ENCODE results near the gene FGF22. TPM values are rescaled to one million over a fixed set of nuclear protein-coding genes. Genes with fewer than 3 reads are reported as not detected.
"Not testable (repeated sequence)": the region's sequence is repeated elsewhere in the genome, so short reads cannot be mapped to it uniquely, and the experiment has no call there.

Gene FGF22
- total and polyA plus RNA-seq, 5 donors: 0.15 to 0.34 (median 0.20) TPM; not detected in 1

DNA sequence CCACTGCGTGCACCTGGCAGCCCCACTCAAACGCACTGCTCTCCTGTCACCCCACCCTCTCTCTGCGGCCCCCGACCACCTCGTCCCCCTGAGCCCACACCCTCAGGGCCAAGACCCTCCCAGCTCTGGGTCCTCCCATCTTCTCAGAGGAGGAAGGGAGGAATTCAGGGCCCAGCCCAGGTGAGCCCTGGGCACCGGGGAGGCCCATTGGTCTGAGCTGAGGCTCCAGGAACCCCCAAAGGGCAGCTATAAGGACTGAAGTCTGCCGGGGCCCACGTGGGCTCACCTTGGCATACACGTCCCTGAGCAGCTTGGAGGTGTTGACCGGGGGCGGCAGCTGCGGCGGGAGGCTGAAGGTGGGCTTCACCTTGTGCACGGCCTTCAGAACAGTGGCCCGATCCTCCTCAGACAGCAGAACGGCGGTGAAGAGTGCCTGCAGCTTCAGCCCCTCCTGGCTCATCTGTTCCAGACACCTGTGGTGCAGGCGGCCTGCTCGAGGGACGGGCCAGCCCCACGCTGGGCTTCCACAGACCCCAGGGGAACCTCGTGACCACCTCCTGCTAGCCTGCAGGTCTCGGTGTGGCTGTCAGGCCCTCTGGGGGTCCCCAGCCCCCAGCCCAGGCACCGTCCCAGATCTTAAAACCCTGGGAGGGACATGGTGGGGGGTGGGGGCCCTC, 15.1 kb upstream of the FGF22 start:
- 90% methylated on average over 24 of the region's 24 CpGs for whole genome bisulfite sequencing
- H3K4me3 ChIP-seq (ENCODE audit: low read length): no peak overlapping the region
- H3K4me1 ChIP-seq (ENCODE audit: control insufficient read depth, insufficient read depth, low read length): no peaks in the 10 kb centered on the region
- H3K27ac ChIP-seq (ENCODE audit: low read length): no peak overlapping the region
- H3K27me3 ChIP-seq (ENCODE audit: control insufficient read depth, insufficient read depth): no peaks in the 10 kb centered on the region
- H3K9me3 ChIP-seq (ENCODE audit: control insufficient read depth, low read length): no peaks in the 10 kb centered on the region
- intact Hi-C loops (cut with DNase I): no loop called here
- no peak for ATAC-seq
- DNase-seq: peak in 1 of 3 donors; percentile 42

GRCh38 chr19:625257-625656, 14.4 kb upstream of the FGF22 start:
- H3K27ac ChIP-seq (ENCODE audit: low read length): no peak overlapping the region
- ATAC-seq (no peak), DNase-seq (no peak)
- no peaks in the 10 kb centered on the region for H3K4me1 ChIP-seq (ENCODE audit: control insufficient read depth, insufficient read depth, low read length)
- 88% methylated on average over 5 of the region's 5 CpGs for WGBS
- no peak overlapping the region for H3K4me3 ChIP-seq (ENCODE audit: low read length)
- no peaks in the 10 kb centered on the region for H3K27me3 ChIP-seq (ENCODE audit: control insufficient read depth, insufficient read depth)
- H3K9me3 ChIP-seq (ENCODE audit: control insufficient read depth, low read length): no peaks in the 10 kb centered on the region
- intact Hi-C loops (cut with DNase I): no loop called here

DNA sequence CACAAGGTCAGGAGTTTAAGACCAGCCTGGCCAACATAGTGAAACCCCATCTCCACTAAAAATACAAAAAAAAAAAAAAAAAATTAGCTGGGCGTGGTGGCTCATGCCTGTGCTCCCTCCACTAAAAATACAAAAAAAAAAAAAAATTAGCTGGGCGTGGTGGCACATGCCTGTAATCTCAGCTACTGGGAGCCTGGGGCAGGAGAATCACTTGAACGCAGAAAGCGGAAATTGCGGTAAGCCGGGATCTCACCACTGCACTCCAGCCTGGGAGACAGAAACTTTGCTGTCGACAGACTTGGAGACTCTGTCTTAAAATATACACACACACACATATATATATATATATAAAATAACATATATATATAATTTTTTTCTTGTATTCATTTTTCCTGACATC, 13.1 kb upstream of the FGF22 start:
- ATAC-seq: not testable (repeated sequence)
- 95% methylated on average over 7 of the region's 7 CpGs for WGBS

GRCh38 chr19:628168-628567, 11.5 kb upstream of the FGF22 start:
- Histone ChIP-seq H3K4me1 (ENCODE audit: control insufficient read depth, insufficient read depth, low read length) (no peaks in the 10 kb centered on the region), H3K9me3 (ENCODE audit: control insufficient read depth, low read length) (no peaks in the 10 kb centered on the region), H3K27me3 (ENCODE audit: control insufficient read depth, insufficient read depth) (no peaks in the 10 kb centered on the region), H3K4me3 (ENCODE audit: low read length) (no peak overlapping the region), H3K27ac (ENCODE audit: low read length) (no peak overlapping the region)
- DNase-seq: peak in 1 of 3 donors; percentile 45
- intact Hi-C loops (cut with DNase I): no loop called here
- WGBS: 87% methylated on average over 19 of the region's 19 CpGs
- no peak for ATAC-seq

More for the DNA sequence above, 13.1 kb upstream of the FGF22 start:
- DNase-seq; intact Hi-C loops (cut with DNase I); H3K4me1 ChIP-seq (ENCODE audit: control insufficient read depth, insufficient read depth, low read length); H3K4me3 ChIP-seq (ENCODE audit: low read length); H3K27ac ChIP-seq (ENCODE audit: low read length); H3K27me3 ChIP-seq (ENCODE audit: control insufficient read depth, insufficient read depth); H3K9me3 ChIP-seq (ENCODE audit: control insufficient read depth, low read length): not testable (repeated sequence)

DNA sequence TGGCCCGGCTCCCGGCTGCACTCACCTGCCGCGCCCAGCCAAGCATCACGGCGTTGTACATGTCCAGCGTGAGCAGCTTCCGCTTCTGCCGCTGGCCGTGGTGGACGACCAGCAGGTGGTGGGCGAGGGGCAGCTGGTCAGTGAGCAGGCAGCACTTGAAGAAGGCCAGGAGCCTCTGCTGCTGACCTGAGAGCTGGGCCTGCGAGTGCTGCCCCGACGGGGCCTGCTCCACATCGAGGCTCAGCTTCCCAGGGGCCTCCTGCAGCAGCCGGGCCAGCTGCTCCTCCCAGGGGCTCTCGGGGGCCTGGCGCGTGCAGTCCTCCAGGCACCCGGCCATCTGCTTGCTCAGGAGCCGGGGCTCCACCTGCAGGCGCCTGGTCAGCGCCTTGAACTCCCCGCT, 10.2 kb upstream of the FGF22 start:
- H3K27me3 ChIP-seq (ENCODE audit: control insufficient read depth, insufficient read depth); H3K4me1 ChIP-seq (ENCODE audit: control insufficient read depth, insufficient read depth, low read length); H3K4me3 ChIP-seq (ENCODE audit: low read length); H3K27ac ChIP-seq (ENCODE audit: low read length); intact Hi-C loops (cut with DNase I); ATAC-seq; H3K9me3 ChIP-seq (ENCODE audit: control insufficient read depth, low read length): not testable (repeated sequence)
- peak in 2 of 3 donors; percentile 41 to 48 for DNase-seq
- 68% methylated on average over 25 of the region's 25 CpGs for WGBS

DNA sequence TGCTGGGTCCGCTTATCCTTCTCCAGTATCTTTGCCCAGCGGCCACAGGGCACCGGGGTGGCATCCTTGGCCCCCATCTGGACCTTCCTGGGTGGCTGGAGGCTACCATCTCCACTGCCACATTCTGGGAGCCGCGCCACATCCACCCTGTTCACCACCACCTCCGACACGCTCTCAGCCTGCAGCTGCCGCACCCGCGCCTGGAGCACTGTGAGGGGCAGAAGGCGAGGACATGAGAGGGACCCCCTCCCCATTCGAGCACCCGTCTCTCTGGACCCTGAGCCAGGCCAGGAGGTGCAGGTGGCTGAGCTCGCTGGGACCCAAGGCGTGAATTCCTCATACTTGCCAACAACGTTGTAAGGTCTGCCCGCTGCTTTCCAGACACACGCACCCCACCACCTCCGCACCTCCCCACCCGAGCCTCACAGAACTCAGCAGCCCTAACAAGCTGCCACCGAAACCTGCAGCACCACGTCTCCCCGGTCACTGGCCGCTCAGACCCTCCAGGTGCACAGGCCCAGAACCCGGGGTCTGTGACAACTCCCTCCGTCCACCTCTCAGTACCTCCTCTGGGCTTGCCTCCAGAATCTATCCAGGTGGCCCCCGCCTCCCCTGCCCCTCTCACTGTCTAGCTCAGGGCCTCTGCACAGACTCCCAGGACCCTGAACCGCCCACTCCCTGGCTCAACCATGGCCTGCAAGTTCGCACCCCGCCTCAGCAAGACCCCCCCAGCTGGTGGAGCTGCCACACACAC, 9.5 kb upstream of the FGF22 start:
- Histone ChIP-seq H3K27me3 (ENCODE audit: control insufficient read depth, insufficient read depth) (no peaks in the 10 kb centered on the region), H3K27ac (ENCODE audit: low read length) (no peak overlapping the region), H3K4me3 (ENCODE audit: low read length) (no peak overlapping the region), H3K9me3 (ENCODE audit: control insufficient read depth, low read length) (no peaks in the 10 kb centered on the region), H3K4me1 (ENCODE audit: control insufficient read depth, insufficient read depth, low read length) (peaks cover 3% of the 10 kb centered on the region)
- intact Hi-C loops (cut with DNase I): no loop called here
- 85% methylated on average over 30 of the region's 30 CpGs for whole genome bisulfite sequencing
- peak in 1 of 3 donors; percentile 48 for DNase-seq
- no peak for ATAC-seq

DNA sequence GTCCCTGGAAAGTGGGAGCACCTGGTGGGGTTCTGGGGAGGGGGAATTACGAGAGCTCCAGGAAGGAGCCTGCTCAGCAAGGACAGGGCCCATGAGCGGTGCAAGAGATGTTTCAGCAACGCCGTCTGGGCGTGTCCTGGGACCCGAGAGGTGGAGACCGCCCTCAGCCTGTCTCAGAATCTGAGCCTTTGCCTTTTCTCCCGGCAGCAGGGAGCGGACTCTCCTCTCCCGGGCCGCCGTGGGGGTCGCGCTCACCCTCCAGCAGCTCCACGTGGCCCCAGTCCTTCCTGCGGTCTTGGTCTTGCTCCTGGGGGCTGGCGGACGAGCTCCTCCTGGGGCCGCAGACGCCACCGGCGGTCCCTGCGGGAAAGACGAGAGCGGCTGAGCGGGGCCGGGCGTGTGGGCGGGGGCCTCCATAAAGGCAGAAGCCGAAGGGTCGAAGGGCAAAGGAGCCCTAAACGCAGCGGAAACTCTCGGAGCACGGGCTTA, 7.1 kb upstream of the FGF22 start:
- ATAC-seq (peak; percentile 12 to 31), DNase-seq (peak in 2 of 3 donors; percentile 65 to 72)
- no peak overlapping the region for H3K27ac ChIP-seq (ENCODE audit: low read length)
- no peaks in the 10 kb centered on the region for H3K27me3 ChIP-seq (ENCODE audit: control insufficient read depth, insufficient read depth)
- intact Hi-C loops (cut with DNase I): no loop called here
- peaks cover 3% of the 10 kb centered on the region for H3K4me1 ChIP-seq (ENCODE audit: control insufficient read depth, insufficient read depth, low read length)
- 1% methylated on average over 35 of the region's 35 CpGs for WGBS
- H3K4me3 ChIP-seq (ENCODE audit: low read length): peak overlapping the region; percentile 83
- no peaks in the 10 kb centered on the region for H3K9me3 ChIP-seq (ENCODE audit: control insufficient read depth, low read length)

- peak; percentile 96 to 98 for ATAC-seq
- WGBS: under 1% methylated on average over 67 of the region's 67 CpGs
- Histone ChIP-seq H3K4me1 (ENCODE audit: control insufficient read depth, insufficient read depth, low read length) (peaks cover 3% of the 10 kb centered on the region), H3K27me3 (ENCODE audit: control insufficient read depth, insufficient read depth) (no peaks in the 10 kb centered on the region), H3K27ac (ENCODE audit: low read length) (peak within 1 kb of the TSS; percentile 53), H3K9me3 (ENCODE audit: control insufficient read depth, low read length) (no peaks in the 10 kb centered on the region), H3K4me3 (ENCODE audit: low read length) (peak within 1 kb of the TSS; percentile 83)
- intact Hi-C loops (cut with DNase I): no loop called here
- peak; percentile 99 to 100 (median 99) for DNase-seq
Observed at GRCh38 chr19:633068-633785, 6.5 kb upstream of the FGF22 start, which contains the start of gene POLRMT. TSS of gene POLRMT (minus strand) at chr19:633537. CDS start at chr19:633512, 25 bp downstream.

GRCh38 chr19:633786-634639, 5.7 kb upstream of the FGF22 start:
- Histone ChIP-seq H3K27ac (ENCODE audit: low read length) (peak overlapping the region; percentile 53), H3K27me3 (ENCODE audit: control insufficient read depth, insufficient read depth) (no peaks in the 10 kb centered on the region), H3K4me3 (ENCODE audit: low read length) (peak overlapping the region; percentile 76), H3K9me3 (ENCODE audit: control insufficient read depth, low read length) (no peaks in the 10 kb centered on the region), H3K4me1 (ENCODE audit: control insufficient read depth, insufficient read depth, low read length) (peaks cover 5% of the 10 kb centered on the region)
- WGBS: 25% methylated on average over 32 of the region's 32 CpGs
- ATAC-seq: no peak
- intact Hi-C loops (cut with DNase I): no loop called here
- DNase-seq: peak in 1 of 3 donors; percentile 51

DNA sequence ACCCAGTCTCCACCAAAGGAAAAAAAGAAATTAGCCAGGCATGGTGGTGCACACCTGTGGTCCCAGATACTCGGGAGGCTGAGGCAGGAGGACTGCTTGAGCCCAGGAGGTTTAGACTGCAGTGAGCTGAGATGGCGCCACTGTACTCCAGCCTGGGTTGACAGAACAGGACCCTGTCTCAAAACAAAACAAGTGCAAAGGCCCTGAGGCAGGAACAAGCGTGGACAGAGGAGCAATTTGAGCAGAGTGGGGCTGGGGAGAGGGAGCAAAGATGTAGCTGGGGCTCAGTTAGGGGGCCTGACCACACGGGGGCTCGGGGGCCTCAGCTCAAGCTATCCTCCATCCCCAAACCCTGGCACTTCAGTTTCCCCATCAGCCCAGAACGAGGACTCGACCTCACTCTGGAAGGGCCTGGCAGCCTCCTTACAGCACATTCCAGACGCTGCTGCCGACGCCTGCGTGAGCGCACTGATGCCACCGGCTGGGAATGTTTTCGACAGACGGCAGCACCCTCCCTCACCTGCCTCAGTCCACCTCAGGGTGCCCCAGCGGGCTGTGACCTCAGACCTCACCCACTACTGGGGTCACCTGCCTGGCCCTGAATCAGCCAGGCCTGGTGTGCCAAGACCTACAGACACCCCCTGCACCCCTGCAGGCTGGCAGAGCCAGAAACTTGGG, 4.6 kb upstream of the FGF22 start:
- Histone ChIP-seq H3K27ac (ENCODE audit: low read length) (no peak overlapping the region), H3K4me1 (ENCODE audit: control insufficient read depth, insufficient read depth, low read length) (peaks cover 6% of the 10 kb centered on the region), H3K9me3 (ENCODE audit: control insufficient read depth, low read length) (no peaks in the 10 kb centered on the region), H3K4me3 (ENCODE audit: low read length) (no peak overlapping the region), H3K27me3 (ENCODE audit: control insufficient read depth, insufficient read depth) (no peaks in the 10 kb centered on the region)
- WGBS: 82% methylated on average over 16 of the region's 16 CpGs
- intact Hi-C loops (cut with DNase I): no loop called here
- peak in 2 of 3 donors; percentile 41 to 60 for DNase-seq
- no peak for ATAC-seq
